ENCODE data around the gene GLRA1.

- TF ChIP-seq CTCF (conservative IDR thresholded peaks at IDR 0.05; ENCODE audit: low read depth, low read length) = no peak
- no peak for TF ChIP-seq EZH2 (IDR thresholded peaks at IDR 0.05; ENCODE audit: low read length, unreplicated experiment)
These were observed 111.8 kb downstream of the GLRA1 start for GRCh38 chr5:151812757-151813309.
